Activated T-cell treated with anti-CD3 and anti-CD28 coated beads for 48 hours (primary cell): Measurements from ENCODE around the gene ALG5.

ENCODE experiments used
- DNase-seq: peaks from one replicate; pipeline ENCODE4 v3.0.0-alpha.2; 2020; ENCODE audit warnings: low read depth

Gene ALG5

DNA sequence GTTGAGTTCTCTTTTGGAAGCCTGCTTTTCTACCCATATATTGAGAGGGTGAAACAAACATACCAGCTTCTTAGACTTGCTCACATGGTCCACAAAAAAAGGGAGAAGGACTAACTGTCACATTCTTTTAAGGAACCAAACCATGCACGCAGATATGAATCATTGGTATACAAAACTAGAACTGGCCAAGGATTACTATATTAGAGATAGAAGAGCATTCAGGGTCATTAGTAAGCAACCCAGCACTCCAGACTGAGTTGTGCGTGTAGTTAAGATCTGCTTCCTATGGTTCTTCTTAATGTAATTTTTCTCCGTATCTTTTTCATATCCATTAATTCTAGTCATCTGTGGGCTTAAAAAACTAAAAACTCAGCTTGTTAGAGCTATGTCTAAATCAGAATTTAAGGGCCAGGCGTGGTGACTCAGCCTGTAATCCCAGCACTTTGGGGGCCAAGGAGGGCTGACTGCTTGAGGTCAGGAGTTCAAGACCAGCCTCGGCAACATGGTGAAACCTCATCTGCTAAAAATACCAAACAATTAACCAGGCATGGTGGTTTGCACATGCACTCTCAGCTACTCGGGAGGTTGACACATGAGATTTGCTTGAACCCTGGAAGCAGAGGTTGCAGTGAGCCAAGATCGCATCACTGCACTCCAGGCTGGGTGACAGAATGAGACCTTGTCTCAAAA lies 19.6 kb downstream of the ALG5 start:
- DNase-seq: no peak

DNA sequence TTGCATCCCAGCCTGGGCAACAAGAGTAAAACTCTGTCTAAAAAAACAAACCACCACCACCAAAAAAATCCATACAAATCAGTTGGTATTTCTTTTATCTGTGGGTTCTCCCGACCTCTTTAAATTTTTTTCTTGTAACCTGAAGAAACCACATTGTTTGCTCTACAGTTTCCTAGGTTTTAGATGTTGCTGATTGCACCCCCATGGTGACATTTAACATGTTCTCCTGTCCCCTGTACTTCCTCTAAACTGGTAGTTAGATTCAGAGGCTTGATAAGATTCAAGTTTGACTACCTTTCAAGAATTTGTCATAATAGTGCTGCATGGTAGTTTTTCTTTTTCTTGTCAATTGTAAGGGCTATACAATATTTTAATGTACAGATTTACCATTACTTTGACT lies 24.0 kb downstream of the ALG5 start:
- no peak for DNase-seq

DNA sequence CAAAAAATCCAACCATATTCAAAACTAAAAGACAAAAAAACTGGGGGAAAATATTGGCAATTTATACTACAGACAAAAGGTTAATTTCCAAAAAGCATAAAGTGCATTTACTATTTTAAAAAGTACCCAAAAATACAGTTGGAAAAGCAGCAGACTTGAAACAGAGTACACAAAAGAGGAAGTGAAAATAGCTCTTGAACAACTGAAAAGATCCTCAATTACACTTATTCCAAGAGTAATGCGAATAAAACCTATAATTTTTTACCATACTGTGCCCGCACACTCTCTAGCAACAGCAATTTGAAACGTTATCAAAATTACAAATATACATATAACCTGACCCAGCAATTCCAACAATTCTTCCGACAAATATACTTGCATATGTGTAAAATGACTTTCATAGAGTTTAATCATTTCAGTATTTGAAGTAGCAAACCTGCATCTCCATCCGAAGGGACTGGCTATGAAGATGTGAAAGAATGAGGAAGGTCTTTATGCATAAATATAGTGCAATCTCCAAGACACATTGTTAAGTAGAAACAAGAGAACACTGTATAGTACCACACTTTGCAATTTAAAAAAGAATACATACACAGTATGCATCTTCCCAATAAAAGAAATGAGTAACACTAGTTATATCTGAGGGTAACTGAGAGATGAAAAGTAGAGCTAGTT lies 25.4 kb downstream of the ALG5 start:
- DNase-seq: no peak

DNA sequence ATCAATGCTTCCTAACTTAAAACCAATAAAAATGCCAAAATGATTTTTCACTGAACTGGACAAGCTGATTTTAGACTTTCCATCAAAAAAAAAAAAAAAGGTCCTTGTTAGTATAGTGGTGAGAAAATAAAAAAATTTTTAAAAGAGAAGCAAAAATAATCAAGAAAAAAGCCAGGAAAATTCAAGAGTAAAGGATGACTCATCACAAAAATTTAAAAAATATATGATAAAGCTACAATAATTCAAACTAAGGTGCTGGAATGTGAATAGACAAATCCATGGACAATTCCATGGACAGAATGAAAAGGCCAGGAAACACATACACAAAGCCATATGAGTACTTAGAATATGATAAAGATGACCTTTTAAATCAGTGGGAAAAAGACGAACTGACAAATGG lies 26.1 kb downstream of the ALG5 start:
- DNase-seq: no peak

DNA sequence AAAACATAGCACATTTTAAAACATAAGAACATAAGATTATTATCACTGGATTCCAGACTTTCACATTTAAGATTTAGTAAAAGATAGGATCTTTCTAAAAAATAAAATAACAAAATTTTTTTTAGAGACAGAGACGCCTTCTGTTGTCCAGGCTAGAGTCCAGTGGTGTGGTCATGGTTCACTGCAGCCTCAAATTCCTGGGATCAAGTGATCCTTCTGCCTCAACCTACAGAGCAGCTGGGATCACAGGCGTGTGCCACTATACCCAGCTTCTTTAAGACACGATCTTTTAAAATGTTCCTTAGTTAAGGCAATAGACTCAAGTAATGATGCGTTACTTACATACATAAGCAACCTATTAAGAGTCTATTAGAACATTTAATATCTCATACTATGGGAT lies 32.7 kb downstream of the ALG5 start:
- DNase-seq: no peak

DNA sequence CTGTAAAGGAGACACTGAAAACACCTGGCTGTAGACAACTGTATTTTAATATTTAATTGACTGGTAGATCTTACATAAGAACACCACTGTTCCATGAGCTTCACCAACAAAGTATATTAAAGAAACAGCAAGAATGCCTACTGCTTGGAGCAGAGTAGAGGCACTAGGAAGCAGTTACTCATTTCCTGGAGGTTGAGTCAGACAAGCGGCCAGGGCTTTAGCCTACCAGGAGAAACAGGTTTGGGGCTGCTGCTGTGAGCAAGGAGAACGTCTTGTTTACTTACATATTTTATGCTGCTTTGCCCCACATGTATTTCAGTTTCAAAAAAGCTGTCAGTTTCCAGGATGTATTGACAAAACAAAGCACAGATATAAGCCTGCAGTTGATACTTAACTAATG lies 33.4 kb downstream of the ALG5 start:
- no peak for DNase-seq

DNA sequence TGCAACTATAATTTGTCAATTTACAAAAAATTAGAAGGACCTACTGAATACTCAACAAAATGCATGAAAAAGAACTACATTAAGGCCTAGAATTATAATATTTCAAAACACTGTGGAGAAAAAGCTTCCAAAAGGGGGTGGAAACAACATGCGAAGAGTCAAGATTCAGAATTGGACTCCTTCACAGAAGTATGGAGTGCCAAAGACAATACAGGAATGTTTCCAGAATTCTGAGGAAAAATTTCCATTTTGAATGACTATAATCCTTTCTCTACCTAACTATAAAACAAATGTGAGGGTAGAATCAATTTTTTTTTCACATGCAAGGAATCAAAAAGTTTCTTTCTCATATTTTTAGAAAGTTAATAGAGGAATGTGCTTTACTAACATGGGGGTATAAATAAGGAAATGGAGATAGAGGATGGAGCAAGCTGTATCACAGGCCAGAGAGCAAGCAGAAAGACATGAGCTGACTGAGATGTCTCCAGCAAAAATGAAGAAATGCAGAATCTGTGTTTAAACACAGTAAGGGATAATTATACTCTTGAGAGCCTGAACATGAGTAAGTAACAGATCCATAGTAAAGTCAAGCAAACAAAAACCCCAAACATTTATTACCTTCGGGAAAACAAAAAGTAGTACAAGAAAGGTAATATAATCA lies 39.6 kb downstream of the ALG5 start:
- no peak for DNase-seq

DNA sequence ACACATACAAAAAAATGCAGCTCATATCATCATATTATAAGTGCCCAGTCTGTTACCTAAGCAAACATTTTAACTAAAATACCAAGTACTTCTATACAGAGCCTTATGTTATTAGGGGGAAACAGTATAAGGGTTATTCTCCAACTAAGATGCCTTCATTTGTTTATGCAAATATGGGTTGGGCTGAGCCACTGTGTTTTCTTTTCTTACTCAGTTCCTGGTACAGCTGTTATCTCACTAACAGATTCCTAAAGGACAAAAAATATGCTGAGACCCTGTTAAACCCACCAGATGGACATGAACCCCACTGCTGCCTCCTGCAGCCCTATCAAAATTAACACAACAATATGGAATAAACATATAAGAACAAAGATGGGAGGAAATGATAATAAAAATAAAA lies 44.6 kb downstream of the ALG5 start:
- no peak for DNase-seq

DNA sequence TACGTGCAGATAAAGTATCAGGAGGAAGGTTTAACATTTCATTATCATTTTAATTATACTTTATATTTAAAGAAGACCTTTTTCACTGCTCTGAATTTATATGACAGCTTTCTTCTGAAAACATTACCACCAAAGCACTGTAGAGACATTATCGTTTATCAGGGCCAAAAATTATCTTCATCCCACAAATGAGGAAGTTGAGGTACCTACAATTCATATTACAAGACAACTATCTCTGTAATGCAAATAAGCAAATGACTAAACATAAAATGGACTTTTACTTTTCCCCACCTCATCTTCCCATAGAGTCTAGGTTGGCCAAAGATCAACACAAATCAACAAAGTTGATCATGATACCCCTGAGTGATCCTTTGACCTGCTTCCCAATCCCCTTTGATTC lies 48.2 kb downstream of the ALG5 start:
- DNase-seq: no peak

DNA sequence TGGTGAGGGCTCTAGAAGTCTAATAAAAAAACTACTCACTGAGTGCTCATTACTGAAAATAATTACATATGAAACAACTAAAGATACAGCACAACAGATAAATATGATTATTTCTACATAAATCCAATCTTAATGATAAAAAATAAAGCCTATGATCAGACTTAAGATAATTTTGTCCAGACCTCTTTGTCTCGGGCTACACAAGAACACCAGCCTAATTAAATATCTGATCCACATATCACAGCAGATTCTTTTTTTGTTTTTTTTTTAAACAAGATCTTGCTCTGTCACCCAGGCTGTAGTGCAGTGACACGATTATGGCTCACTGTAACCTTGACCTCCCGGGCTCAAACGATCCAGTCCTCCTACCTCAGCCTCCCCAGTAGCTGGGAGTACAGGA lies 48.8 kb downstream of the ALG5 start:
- DNase-seq: no peak

DNA sequence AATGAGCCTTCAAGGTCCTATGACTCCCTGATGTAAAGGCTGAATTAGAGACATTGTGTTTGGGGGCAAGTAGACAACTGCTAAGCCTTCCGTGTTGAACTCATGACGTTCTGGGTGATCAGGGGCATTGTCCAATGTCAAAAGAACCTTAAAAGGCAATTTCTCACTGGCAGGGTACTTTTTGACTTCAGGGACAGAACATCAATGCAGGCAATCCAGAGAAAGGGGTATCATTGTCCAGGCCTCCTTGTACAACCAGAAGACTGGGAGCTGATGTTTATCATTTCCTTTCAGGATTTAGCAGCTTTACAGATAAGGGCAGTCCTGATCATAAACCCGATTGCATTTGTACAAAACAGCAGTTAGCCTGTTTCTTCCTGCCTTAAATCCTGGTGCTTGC lies 54.1 kb downstream of the ALG5 start:
- DNase-seq: no peak

DNA sequence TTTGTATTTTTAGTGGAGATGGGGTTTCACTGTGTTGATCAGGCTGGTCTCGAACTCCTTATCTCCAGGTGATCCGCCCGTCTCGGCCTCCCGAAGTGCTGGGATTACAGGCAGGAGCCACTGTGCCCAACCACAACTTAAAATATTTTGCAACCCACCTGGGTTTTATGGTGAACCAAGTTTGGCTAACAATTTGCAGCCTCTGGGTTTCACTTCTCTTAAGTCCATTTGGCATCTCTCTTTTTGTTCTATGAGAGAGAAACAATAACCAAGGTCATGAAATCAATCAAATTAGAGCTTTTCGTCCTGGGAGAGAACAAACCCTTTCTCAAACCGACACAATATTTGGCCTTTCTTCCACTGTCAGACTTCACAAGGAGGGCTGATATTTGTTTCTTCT lies 73.5 kb downstream of the ALG5 start:
- no peak for DNase-seq

DNA sequence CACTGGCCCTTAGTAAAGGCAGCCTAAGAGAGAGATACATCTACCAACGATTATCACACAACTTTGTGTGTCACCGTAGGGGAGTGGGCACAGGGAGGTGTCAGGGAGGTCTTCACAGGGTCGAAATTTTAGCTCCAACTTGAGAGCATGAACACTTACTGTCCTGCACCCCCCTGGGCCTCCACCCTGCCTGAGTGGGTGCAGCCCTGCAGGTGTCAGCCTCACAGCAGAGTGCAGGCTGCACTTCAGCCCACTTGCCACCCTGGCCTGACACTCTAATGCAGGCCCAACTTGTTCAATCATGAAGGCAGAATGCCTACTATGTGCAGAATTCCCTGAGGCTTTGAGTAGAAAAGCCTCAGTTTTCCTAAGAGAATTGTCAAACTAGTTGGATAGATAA lies 75.1 kb downstream of the ALG5 start:
- no peak for DNase-seq

DNA sequence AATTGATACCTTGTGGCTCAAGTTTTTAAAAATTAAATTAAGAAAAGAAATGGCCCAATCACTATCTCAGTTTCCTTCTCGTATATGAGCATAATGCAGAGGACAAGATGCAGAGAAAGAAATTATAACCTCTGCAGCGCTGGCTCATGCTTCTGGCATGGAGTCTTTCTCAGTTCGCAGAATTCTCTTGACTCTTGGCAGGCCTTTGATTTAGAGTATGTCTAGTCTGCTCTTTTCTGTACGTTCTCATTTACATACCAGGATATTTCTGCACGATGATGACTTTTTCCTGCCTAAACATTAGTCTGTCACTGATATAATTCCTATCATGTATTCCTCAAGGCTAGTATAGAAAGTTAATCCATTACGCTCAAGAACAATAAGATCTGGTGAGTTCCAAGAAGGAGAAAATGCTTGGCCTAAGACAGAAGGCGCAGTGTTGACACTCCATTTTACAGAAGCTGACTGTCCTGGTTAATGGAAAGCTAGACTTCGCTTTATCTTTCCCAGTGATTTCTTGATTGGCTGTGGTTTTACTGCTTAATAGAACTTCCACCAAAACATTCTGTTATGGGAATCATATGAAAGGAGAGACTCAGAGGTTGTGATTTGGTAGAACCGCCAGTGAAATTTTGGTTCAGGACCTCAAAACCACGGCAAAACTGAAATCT lies 77.4 kb downstream of the ALG5 start:
- no peak for DNase-seq

DNA sequence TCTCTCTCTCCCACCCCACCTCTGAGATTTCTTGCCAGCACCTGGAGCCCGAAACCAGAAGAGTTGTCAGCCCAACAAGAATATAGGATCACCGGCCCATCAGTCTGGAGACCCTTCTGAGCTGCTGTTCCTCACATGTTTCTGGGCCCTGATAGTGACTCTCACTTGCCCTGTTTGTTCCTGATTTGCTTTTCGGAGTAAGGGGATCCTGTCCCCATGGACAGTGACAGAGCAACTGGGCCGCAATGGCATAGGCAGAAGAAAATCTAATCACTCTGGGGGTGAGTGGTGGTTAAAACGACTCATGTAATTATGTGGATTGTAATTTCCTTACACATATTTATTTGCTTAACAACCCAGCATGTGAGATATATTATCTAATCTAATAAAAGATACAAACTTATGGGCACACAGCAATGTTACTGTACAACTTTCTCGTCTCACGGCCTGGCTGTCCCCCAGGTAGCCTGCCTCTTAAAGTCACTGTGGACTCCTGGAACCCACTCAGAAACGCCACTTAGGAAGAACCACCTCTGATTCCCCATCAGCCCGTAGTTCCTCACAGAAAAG lies 78.4 kb downstream of the ALG5 start:
- DNase-seq: no peak

DNA sequence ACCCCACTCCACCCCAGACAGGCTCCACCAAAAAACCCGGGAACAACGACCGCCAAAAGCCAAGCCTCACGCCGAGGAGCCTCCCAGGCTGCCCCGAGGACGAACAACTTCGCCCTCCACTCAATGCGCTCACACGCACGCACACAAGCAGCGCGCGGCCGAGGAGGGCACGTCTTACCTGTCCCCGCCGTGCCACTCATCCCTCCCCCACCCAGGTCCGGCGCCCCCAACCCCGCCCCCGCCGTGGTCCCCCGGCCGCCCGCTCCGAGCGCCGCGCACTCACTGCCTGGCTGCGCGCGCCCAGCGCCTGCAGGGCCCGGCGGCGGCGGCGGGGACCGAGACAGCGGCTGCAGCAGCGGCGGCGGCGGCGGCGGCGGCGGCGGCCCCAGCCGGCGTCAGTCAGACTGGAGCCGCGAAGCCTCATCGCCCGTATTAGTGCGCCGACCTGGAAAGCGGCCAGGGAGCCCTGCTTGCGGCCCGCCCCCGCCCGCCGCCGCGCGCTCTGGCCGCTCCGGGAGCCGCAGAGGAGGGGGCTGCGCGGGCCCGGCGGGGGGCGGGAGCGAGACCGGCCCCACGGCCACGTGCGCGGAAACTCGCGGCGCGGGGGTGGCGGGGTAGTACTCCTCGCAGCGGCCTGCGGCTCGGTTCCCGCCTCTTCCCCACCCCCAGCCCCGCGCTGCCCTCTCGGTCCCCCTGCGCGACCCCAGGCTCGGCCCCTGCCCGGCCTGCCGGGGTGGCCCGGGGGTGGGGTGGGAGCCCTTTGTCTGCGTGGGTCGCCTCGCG lies 79.1 kb downstream of the ALG5 start, which contains the start of gene SMAD9:
SMAD9 (minus strand) TSS at position 406 of the 783 bp plus-strand sequence. CDS start 40,549 bp downstream, outside the sequence.
- peak; percentile 27 for DNase-seq

DNA sequence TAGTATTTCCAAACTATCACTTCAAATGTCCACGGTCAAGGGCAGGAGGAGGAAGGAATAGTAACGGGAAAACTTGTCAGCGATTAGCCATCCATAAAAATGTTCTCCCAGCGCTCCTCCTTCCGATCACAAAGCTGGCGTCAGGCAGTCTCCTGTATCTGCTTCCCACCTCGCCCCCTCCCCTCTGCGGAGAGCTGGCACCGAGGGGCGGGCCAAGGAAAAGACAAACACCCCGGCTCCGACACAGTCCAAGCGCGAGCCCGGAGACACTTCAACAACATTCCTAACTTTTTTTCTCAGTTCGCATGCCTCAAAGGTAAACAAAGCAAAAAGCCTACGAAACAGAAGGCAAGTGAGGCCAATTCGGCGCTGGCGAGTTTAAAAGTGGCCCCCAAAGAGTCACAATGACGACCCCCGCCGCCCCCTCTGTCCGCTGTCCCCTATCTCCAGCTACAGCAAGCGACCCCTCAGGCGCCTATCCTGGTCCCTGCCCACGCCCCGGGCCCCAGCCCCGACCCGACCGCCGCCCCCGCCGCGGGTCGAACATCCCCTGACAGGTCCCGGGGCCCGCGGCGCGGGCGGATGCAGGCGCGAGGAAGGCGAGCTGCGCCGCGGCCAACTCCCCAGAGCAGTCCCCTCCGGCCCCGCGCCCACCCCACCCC lies 79.8 kb downstream of the ALG5 start:
- DNase-seq: no peak

DNA sequence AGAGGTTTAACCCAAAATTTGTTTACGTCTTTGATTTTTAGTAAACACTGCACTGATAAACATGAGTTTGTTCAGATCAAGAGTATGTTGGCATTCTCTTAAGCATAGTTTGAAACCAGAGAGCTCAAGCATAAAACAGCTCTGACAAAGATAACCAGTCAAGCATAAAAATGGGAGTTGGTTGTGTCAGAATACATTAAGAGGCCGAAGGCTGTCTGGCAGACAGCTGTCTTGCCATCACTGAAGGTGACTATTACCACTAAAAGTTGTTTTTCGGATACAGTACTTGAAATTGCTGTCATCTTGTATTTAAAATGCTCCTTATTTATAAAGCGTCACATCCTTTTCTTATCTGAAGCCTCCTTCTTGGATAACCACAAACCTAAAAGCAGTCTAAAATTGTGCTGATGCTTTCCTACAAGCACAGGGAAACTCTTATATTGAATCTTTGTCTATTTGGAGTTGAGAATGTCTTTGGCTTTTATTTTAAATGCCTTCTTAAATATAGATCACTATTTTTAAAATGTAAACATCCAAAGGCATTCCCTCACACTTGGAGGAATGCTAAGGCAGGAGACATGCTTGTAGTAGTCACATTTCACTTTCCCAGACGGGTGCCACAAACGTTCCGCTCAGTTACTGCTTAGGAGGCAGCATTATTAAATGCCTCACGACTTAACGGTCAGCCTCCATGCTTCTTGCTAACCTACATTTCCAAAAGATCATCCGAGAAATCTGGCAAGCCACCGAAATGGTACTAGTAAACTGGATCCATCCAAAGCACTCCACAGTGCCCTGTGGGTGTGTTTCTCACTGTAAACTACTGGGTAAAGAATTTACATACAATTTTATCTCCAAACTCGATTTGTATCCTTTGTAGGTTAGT lies 80.7 kb downstream of the ALG5 start:
- no peak for DNase-seq

DNA sequence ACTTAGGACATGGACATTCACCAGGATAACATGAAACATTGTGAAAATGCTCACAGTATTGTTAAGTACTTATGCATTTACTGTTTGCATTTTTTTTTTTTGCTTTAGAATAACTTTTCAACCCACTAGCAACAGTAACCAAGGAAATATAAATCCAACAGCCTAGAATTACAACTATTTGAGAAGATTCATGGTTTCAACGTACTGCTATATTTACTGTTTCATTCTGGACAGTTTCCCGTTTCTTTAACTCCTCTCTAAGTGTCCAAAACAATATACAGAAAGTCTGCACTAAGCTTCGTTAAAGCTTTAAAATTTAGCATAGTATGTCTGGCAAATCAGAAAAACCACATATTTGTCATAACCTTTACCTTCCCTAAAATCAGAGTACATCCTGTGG lies 81.8 kb downstream of the ALG5 start:
- DNase-seq: no peak
